ENCODE data around the gene PPP1R11. TPM values are rescaled to one million over a fixed set of nuclear protein-coding genes. Genes with fewer than 3 reads are reported as not detected.

The PPP1R11 gene
- total RNA-seq, 1 experiment from 2014 or later: 49.5 TPM

- TF ChIP-seq EZH2phosphoT487 (IDR thresholded peaks at IDR 0.05; ENCODE audit: borderline replicate concordance, low read length) (no peak), EZH2 (IDR thresholded peaks at IDR 0.05; ENCODE audit: low read length, unreplicated experiment) (no peak), CTCF (conservative IDR thresholded peaks at IDR 0.05; ENCODE audit: low read depth, low read length) (no peak)
- Histone ChIP-seq H3K9me3 (ENCODE audit: low read length) (no peaks in the 10 kb centered on the region), H3K27ac (ENCODE audit: low read length) (no peak overlapping the region), H3K9ac (ENCODE audit: low read length) (no peak overlapping the region), H2AFZ (ENCODE audit: low read length) (no peak overlapping the region), H3K9me2 (replicated peaks; ENCODE audit: low read length) (no peaks in the 10 kb centered on the region), H3K36me3 (ENCODE audit: low read depth, low read length) (no peaks in the 10 kb centered on the region), H3K4me3 (ENCODE audit: low read length) (no peak overlapping the region), H3K4me2 (ENCODE audit: low read length) (no peak overlapping the region), H3F3A (ENCODE audit: low read length, unreplicated experiment) (peaks cover 3% of the 10 kb centered on the region), H3K79me2 (ENCODE audit: low read length) (no peaks in the 10 kb centered on the region), H3K27me3 (ENCODE audit: low read length) (no peaks in the 10 kb centered on the region), H3K4me1 (ENCODE audit: insufficient read depth, low read length) (peaks cover 9% of the 10 kb centered on the region), H4K20me1 (ENCODE audit: low read length) (no peaks in the 10 kb centered on the region)
- ChIA-PET CTCF (no interaction called here), POLR2A (ENCODE audit: unreplicated experiment) (no interaction called here)
- ATAC-seq: no peak
- no peak for DNase-seq
- no TSS peak for BruUV-seq (replicated peaks)
- intact Hi-C loops (cut with micrococcal nuclease): no loop called here
These were observed 23.3 kb upstream of the PPP1R11 start for GRCh38 chr6:30043744-30044143.

GRCh38 chr6:30044630-30045029, 22.4 kb upstream of the PPP1R11 start:
- Histone ChIP-seq H3K9me3 (ENCODE audit: low read length) (no peaks in the 10 kb centered on the region), H3K36me3 (ENCODE audit: low read depth, low read length) (no peaks in the 10 kb centered on the region), H3K79me2 (ENCODE audit: low read length) (no peaks in the 10 kb centered on the region), H3K4me2 (ENCODE audit: low read length) (peak overlapping the region; percentile 20; the same call in 1 of the 2 replicates), H3K9me2 (replicated peaks; ENCODE audit: low read length) (no peaks in the 10 kb centered on the region), H3K27me3 (ENCODE audit: low read length) (no peaks in the 10 kb centered on the region), H2AFZ (ENCODE audit: low read length) (no peak overlapping the region), H3K9ac (ENCODE audit: low read length) (no peak overlapping the region), H4K20me1 (ENCODE audit: low read length) (no peaks in the 10 kb centered on the region), H3K27ac (ENCODE audit: low read length) (no peak overlapping the region), H3K4me3 (ENCODE audit: low read length) (no peak overlapping the region), H3K4me1 (ENCODE audit: insufficient read depth, low read length) (peaks cover 9% of the 10 kb centered on the region), H3F3A (ENCODE audit: low read length, unreplicated experiment) (peaks cover 3% of the 10 kb centered on the region)
- ChIA-PET POLR2A (ENCODE audit: unreplicated experiment) (interaction anchor here (0.7 kb wide), 1 partner anchor 8 kb away, joined by 4 read pairs; no protein-coding TSS in a partner anchor), CTCF (no interaction called here)
- ATAC-seq (peak; percentile 97), DNase-seq (peak; percentile 60)
- no TSS peak for BruUV-seq (replicated peaks)
- TF ChIP-seq EZH2 (IDR thresholded peaks at IDR 0.05; ENCODE audit: low read length, unreplicated experiment) (no peak), EZH2phosphoT487 (IDR thresholded peaks at IDR 0.05; ENCODE audit: borderline replicate concordance, low read length) (no peak), CTCF (conservative IDR thresholded peaks at IDR 0.05; ENCODE audit: low read depth, low read length) (no peak)
- intact Hi-C loops (cut with micrococcal nuclease): no loop called here

GRCh38 chr6:30047220-30047619, 19.8 kb upstream of the PPP1R11 start:
- BruUV-seq (replicated peaks): no TSS peak

More at GRCh38 chr6:30047220-30047619, 19.8 kb upstream of the PPP1R11 start:
- Histone ChIP-seq H3K4me1 (ENCODE audit: insufficient read depth, low read length) (peaks cover 9% of the 10 kb centered on the region), H3K4me3 (ENCODE audit: low read length) (no peak overlapping the region), H3K9me3 (ENCODE audit: low read length) (no peaks in the 10 kb centered on the region), H3K27ac (ENCODE audit: low read length) (no peak overlapping the region), H3K36me3 (ENCODE audit: low read depth, low read length) (no peaks in the 10 kb centered on the region), H2AFZ (ENCODE audit: low read length) (no peak overlapping the region), H3K79me2 (ENCODE audit: low read length) (no peaks in the 10 kb centered on the region), H3K4me2 (ENCODE audit: low read length) (no peak overlapping the region), H3K9me2 (replicated peaks; ENCODE audit: low read length) (no peaks in the 10 kb centered on the region), H3K27me3 (ENCODE audit: low read length) (no peaks in the 10 kb centered on the region), H3F3A (ENCODE audit: low read length, unreplicated experiment) (peaks cover 3% of the 10 kb centered on the region), H3K9ac (ENCODE audit: low read length) (no peak overlapping the region), H4K20me1 (ENCODE audit: low read length) (no peaks in the 10 kb centered on the region)
- ChIA-PET POLR2A (ENCODE audit: unreplicated experiment) (no interaction called here), CTCF (no interaction called here)
- TF ChIP-seq CTCF (conservative IDR thresholded peaks at IDR 0.05; ENCODE audit: low read depth, low read length) (no peak), EZH2 (IDR thresholded peaks at IDR 0.05; ENCODE audit: low read length, unreplicated experiment) (no peak), EZH2phosphoT487 (IDR thresholded peaks at IDR 0.05; ENCODE audit: borderline replicate concordance, low read length) (no peak)
- DNase-seq (no peak), ATAC-seq (no peak)
- intact Hi-C loops (cut with micrococcal nuclease): no loop called here

Data from PC-3 (cell line).